ENCODE measurements around the gene IQCM.

Gene IQCM

GRCh38 chr4:149768477-149768876, 47.2 kb downstream of the IQCM start (continued):
- TF ChIP-seq PRDM6 (tag by site-specific recombination; IDR thresholded peaks at IDR 0.05) = no peak
- no peak for TF ChIP-seq KLF17 (tag by site-specific recombination; IDR thresholded peaks at IDR 0.05)
- no peak for TF ChIP-seq ZBTB10 (tag by site-specific recombination; IDR thresholded peaks at IDR 0.05)

- Histone ChIP-seq H3K36me3 (ENCODE audit: control insufficient read depth in 2 of 2, insufficient read depth in 1 of 2, low read length in 2 of 2) (no peaks in the 10 kb centered on the region), H3K4me1 (ENCODE audit: control insufficient read depth, insufficient read depth, low read length) (no peaks in the 10 kb centered on the region), H3K27ac (ENCODE audit: extremely low read depth, low read depth, low read length) (no peak overlapping the region), H3K9me3 (ENCODE audit: control insufficient read depth, insufficient read depth, low read depth, low read length) (no peaks in the 10 kb centered on the region), H3K4me3 (ENCODE audit: low read depth, low read length) (no peak overlapping the region)
- TF ChIP-seq ZNF394 (tag by site-specific recombination; IDR thresholded peaks at IDR 0.05; ENCODE audit: borderline replicate concordance) (no peak), ZNF548 (tag by site-specific recombination; IDR thresholded peaks at IDR 0.05) (no peak), ZNF354C (tag by site-specific recombination; IDR thresholded peaks at IDR 0.05; ENCODE audit: borderline replicate concordance, low read depth) (no peak), ZNF146 (tag by site-specific recombination; IDR thresholded peaks at IDR 0.05) (no peak), ZNF792 (tag by site-specific recombination; IDR thresholded peaks at IDR 0.05) (no peak), ZNF433 (tag by site-specific recombination; IDR thresholded peaks at IDR 0.05; ENCODE audit: low read depth) (no peak), ZFHX2 (tag by site-specific recombination; conservative IDR thresholded peaks at IDR 0.05) (no peak), YY2 (tag by site-specific recombination; IDR thresholded peaks at IDR 0.05) (no peak), ZNF449 (tag by site-specific recombination; IDR thresholded peaks at IDR 0.05) (no peak), MEIS1 (CRISPR knock-in tag; IDR thresholded peaks at IDR 0.05; ENCODE audit: borderline replicate concordance) (no peak), ZNF239 (tag by site-specific recombination; IDR thresholded peaks at IDR 0.05) (no peak), ZNF211 (tag by site-specific recombination; IDR thresholded peaks at IDR 0.05; ENCODE audit: low read depth) (no peak), ZNF521 (tag by site-specific recombination; IDR thresholded peaks at IDR 0.05) (no peak), KLF16 (tag by site-specific recombination; IDR thresholded peaks at IDR 0.05) (no peak), HOXC10 (CRISPR knock-in tag; IDR thresholded peaks at IDR 0.05) (no peak), OSR2 (tag by site-specific recombination; IDR thresholded peaks at IDR 0.05) (no peak), WT1 (tag by site-specific recombination; IDR thresholded peaks at IDR 0.05) (no peak), ZNF571 (tag by site-specific recombination; IDR thresholded peaks at IDR 0.05) (no peak), ZNF747 (tag by site-specific recombination; IDR thresholded peaks at IDR 0.05) (no peak)
- ChIA-PET POLR2A (no interaction called here), CTCF (no interaction called here)
These were observed 49.5 kb downstream of the IQCM start for GRCh38 chr4:149766135-149766534.
